Keratinocyte (primary cell): ENCODE measurements around the gene DCTN1. TPM values are rescaled to one million over a fixed set of nuclear protein-coding genes. Genes with fewer than 3 reads are reported as not detected.

Source experiments
- DNase-seq: peaks from one replicate; pipeline ENCODE4 v3.0.0-alpha.2; 2011; ENCODE audit warnings: low read depth, missing footprints, low spot score
- FAIRE-seq: peaks from 2 replicates; lab custom pipeline; 2011; peaks lifted over from hg19 to GRCh38; lab: Jason Lieb, UNC
- H2AFZ ChIP-seq: 2 replicates; pipeline ENCODE4 v1.6.0; 2012; ENCODE audit warnings: low read length, control low read depth, inconsistent platforms; ENCODE audit not compliant: control insufficient read depth
- H3K27ac ChIP-seq: 2 replicates; pipeline ENCODE4 v1.5.1; 2011; ENCODE audit warnings: low read length; ENCODE audit not compliant: control insufficient read depth, insufficient read depth
- H3K27me3 ChIP-seq: 3 replicates; pipeline ENCODE4 v1.6.0; 2011; ENCODE audit warnings: low read length; ENCODE audit not compliant: control insufficient read depth, insufficient read depth; ENCODE audit errors: extremely low read depth
- H3K36me3 ChIP-seq, 2 experiments: 2 replicates in 1 of 2; 3 replicates in 1 of 2; pipeline ENCODE4 v1.5.1; 2011; ENCODE audit warnings: low read length in 2 of 2, mild to moderate bottlenecking in 1 of 2; ENCODE audit not compliant: control insufficient read depth in 2 of 2, insufficient read depth in 2 of 2; ENCODE audit errors: extremely low read depth in 1 of 2
- H3K4me1 ChIP-seq: 3 replicates; pipeline ENCODE4 v1.5.1; 2011; ENCODE audit warnings: low read length; ENCODE audit not compliant: control insufficient read depth, insufficient read depth; ENCODE audit errors: extremely low read depth
- H3K4me2 ChIP-seq: 3 replicates; pipeline ENCODE4 v1.6.0; 2011; ENCODE audit warnings: low read depth, low read length; ENCODE audit not compliant: control insufficient read depth, insufficient read depth; ENCODE audit errors: extremely low read depth
- H3K4me3 ChIP-seq, 3 experiments: fragments of 200-600 bp in 1 of 3; sonication (generic) in 1 of 3; 2 replicates in 2 of 3; 3 replicates in 1 of 3; pipeline ENCODE4 v1.5.1; 2011 to 2016; ENCODE audit warnings: low read length in 3 of 3, mild to moderate bottlenecking in 3 of 3, control low read depth in 2 of 3, inconsistent platforms in 1 of 3, low read depth in 1 of 3, mixed read lengths in 1 of 3, mixed run types in 1 of 3, moderate library complexity in 1 of 3; ENCODE audit not compliant: control insufficient read depth in 2 of 3, insufficient read depth in 2 of 3; ENCODE audit errors: extremely low read depth in 1 of 3
- H3K79me2 ChIP-seq: 2 replicates; pipeline ENCODE4 v1.6.0; 2012; ENCODE audit warnings: low read length; ENCODE audit not compliant: control insufficient read depth, insufficient read depth
- H3K9ac ChIP-seq: 3 replicates; pipeline ENCODE4 v1.6.0; 2011; ENCODE audit warnings: low read length; ENCODE audit not compliant: control insufficient read depth, insufficient read depth; ENCODE audit errors: extremely low read depth
- H3K9me1 ChIP-seq: 3 replicates; pipeline ENCODE4 v1.6.0; 2011; ENCODE audit warnings: low read length; ENCODE audit not compliant: control insufficient read depth, insufficient read depth; ENCODE audit errors: extremely low read depth
- H3K9me3 ChIP-seq: 2 replicates; pipeline ENCODE4 v1.5.1; 2012; ENCODE audit warnings: low read depth, low read length; ENCODE audit not compliant: control insufficient read depth
- H4K20me1 ChIP-seq: 3 replicates; pipeline ENCODE4 v1.6.0; 2011; ENCODE audit warnings: low read length; ENCODE audit not compliant: control insufficient read depth, insufficient read depth; ENCODE audit errors: extremely low read depth
- CTCF ChIP-seq, 3 experiments: IDR thresholded peaks in 1 of 3; conservative IDR thresholded peaks in 1 of 3; optimal IDR thresholded peaks in 1 of 3; 2 replicates in 2 of 3; 3 replicates in 1 of 3; pipeline versions ENCODE3 to v1.5.1; 2011; ENCODE audit warnings: low read length in 3 of 3, mild to moderate bottlenecking in 3 of 3, moderate library complexity in 2 of 3, control low read depth in 1 of 3, inconsistent platforms in 1 of 3; ENCODE audit not compliant: insufficient read depth in 2 of 3; ENCODE audit errors: extremely low read depth in 1 of 3
- EZH2 ChIP-seq: IDR thresholded peaks from one replicate; pipeline ENCODE4 v1.6.1; 2012; ENCODE audit warnings: inconsistent platforms, mild to moderate bottlenecking, low read length, moderate library complexity
- dilution Hi-C: fragments of 300-500 bp; cut with MboI; formaldehyde crosslinking; loops from one replicate; pipeline ENCODE4 v1.7.0; 2020; ENCODE audit warnings: low sequenced_read_pairs; ENCODE audit not compliant: extremely low pct_ligation_motif_present
- polyA plus RNA-seq, 5 experiments: library from polyadenylated mRNA; depleted of rRNA in 3 of 5; stranded (reverse) in 3 of 5; stranded (forward) in 1 of 5; unstranded in 1 of 5; fragments of >200 nt; gene quantifications; 1 replicate in 1 of 5; 2 replicates in 3 of 5; 3 replicates in 1 of 5; pipeline versions ENCODE4 v1.2.1 to v1.2.3, GENCODE V29; 2011 to 2012; ENCODE audit warnings: missing spikeins in 2 of 5, low read depth in 1 of 5, low replicate concordance in 1 of 5

The DCTN1 gene
- polyA plus RNA-seq, 1 donor (not counting 4 experiments of a cell fraction or from before 2014, with no cell fraction given): 110 TPM

DNA sequence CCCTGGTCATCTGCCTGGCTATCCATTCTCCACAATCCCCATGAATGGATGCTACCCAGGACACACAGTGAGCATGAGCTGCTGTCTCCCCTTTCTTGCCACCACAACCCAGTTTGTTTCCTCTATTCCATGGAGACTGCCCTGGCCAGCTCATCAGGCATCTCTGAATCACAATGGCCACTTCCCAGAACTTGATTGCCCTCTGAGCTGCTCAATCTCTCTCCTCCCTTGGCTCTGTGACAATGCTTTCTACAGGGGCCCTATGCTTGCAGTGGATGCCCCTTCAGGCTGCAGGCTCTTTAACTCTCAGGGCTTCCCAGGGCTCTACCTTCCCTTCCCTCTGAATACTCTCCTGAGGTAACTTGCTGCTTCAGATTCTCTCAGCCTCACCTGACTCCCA is 22.5 kb downstream of the DCTN1 start:
- Histone ChIP-seq H3K9me1 (no peaks in the 10 kb centered on the region), H3K9me3 (no peaks in the 10 kb centered on the region), H2AFZ (no peak overlapping the region), H3K9ac (no peak overlapping the region), H3K4me1 (no peaks in the 10 kb centered on the region), H3K36me3 (peaks cover 27 to 35% of the 10 kb centered on the region in 2 experiments), H3K4me2 (no peak overlapping the region), H3K27me3 (no peaks in the 10 kb centered on the region), H3K79me2 (no peaks in the 10 kb centered on the region), H3K4me3 (no peak overlapping the region), H3K27ac (no peak overlapping the region), H4K20me1 (no peaks in the 10 kb centered on the region)
- FAIRE-seq (no peak), DNase-seq (no peak)
- TF ChIP-seq EZH2: no peak
- TF ChIP-seq CTCF (optimal IDR thresholded peaks at IDR 0.05 in 1 of 3, IDR thresholded peaks at IDR 0.05 in 1 of 3, conservative IDR thresholded peaks at IDR 0.05 in 1 of 3; ENCODE audit: extremely low read depth in 1 of 3, insufficient read depth in 2 of 3, low read length in 3 of 3): no peak
- dilution Hi-C loops: no loop called here

- no peak overlapping the region for H3K4me3 ChIP-seq
- FAIRE-seq: no peak
These were observed 30.2 kb downstream of the DCTN1 start for GRCh38 chr2:74349889-74350288.

More at GRCh38 chr2:74349889-74350288, 30.2 kb downstream of the DCTN1 start:
- H3K36me3 ChIP-seq: no peaks in the 10 kb centered on the region
- H3K9ac ChIP-seq: no peak overlapping the region
- H2AFZ ChIP-seq: no peak overlapping the region
- no peak overlapping the region for H3K27ac ChIP-seq
- no peak overlapping the region for H3K4me2 ChIP-seq
- no peaks in the 10 kb centered on the region for H4K20me1 ChIP-seq
- H3K9me1 ChIP-seq: no peaks in the 10 kb centered on the region
- H3K4me1 ChIP-seq: no peaks in the 10 kb centered on the region
- H3K79me2 ChIP-seq: no peaks in the 10 kb centered on the region
- H3K9me3 ChIP-seq: no peaks in the 10 kb centered on the region
- H3K27me3 ChIP-seq: no peaks in the 10 kb centered on the region
- TF ChIP-seq EZH2: no peak
- no peak for TF ChIP-seq CTCF (optimal IDR thresholded peaks at IDR 0.05 in 1 of 3, IDR thresholded peaks at IDR 0.05 in 1 of 3, conservative IDR thresholded peaks at IDR 0.05 in 1 of 3; ENCODE audit: extremely low read depth in 1 of 3, insufficient read depth in 2 of 3, low read length in 3 of 3)
- no peak for DNase-seq
- dilution Hi-C loops: no loop called here
